Osteocyte (in vitro differentiated cells): ENCODE data around the gene SMPD1. TPM values are rescaled to one million over a fixed set of nuclear protein-coding genes. Genes with fewer than 3 reads are reported as not detected.
"Not testable (repeated sequence)": the region's sequence is repeated elsewhere in the genome, so short reads cannot be mapped to it uniquely, and the experiment has no call there.

ENCODE experiments used
- DNase-seq: peaks from one replicate; pipeline ENCODE4 v3.0.0; 2021; ENCODE audit warnings: mixed read lengths; ENCODE audit not compliant: unreplicated experiment; ENCODE audit errors: extremely low spot score
- H3K27ac Mint-ChIP-seq: one replicate; pipeline ENCODE4 v1.8.0; 2021; ENCODE audit warnings: mild to moderate bottlenecking, mixed read lengths; ENCODE audit not compliant: unreplicated experiment
- H3K27me3 Mint-ChIP-seq: one replicate; pipeline ENCODE4 v1.8.0; 2021; ENCODE audit warnings: mixed read lengths; ENCODE audit not compliant: unreplicated experiment
- H3K36me3 Mint-ChIP-seq: one replicate; pipeline ENCODE4 v1.8.0; 2021; ENCODE audit warnings: mixed read lengths; ENCODE audit not compliant: unreplicated experiment
- H3K4me1 Mint-ChIP-seq: one replicate; pipeline ENCODE4 v1.8.0; 2021; ENCODE audit warnings: mixed read lengths; ENCODE audit not compliant: unreplicated experiment
- H3K4me3 Mint-ChIP-seq: one replicate; pipeline ENCODE4 v1.8.0; 2021; ENCODE audit warnings: mild to moderate bottlenecking, moderate library complexity, mixed read lengths; ENCODE audit not compliant: unreplicated experiment
- H3K9me3 Mint-ChIP-seq: one replicate; pipeline ENCODE4 v1.8.0; 2021; ENCODE audit warnings: mixed read lengths; ENCODE audit not compliant: unreplicated experiment
- CTCF ChIP-seq: fragments of 200-600 bp; sonication (generic); IDR thresholded peaks from 2 replicates; pipeline ENCODE4 v1.5.0; 2021; ENCODE audit warnings: antibody characterized with exemption, mild to moderate bottlenecking, moderate library complexity
- total RNA-seq: library from RNA; stranded (reverse); gene quantifications from 2 replicates; pipeline ENCODE4 v1.2.1, GENCODE V29; 2021

SMPD1 gene
- total RNA-seq, 1 donor from 2014 or later, result 93.0 TPM

GRCh38 chr11:6390718-6391469, 620 bp downstream of the SMPD1 start:
- Mint-ChIP-seq H3K4me3 (peak overlapping the region; percentile 87), H3K9me3 (no peaks in the 10 kb centered on the region), H3K36me3 (peaks cover 8% of the 10 kb centered on the region), H3K27me3 (no peaks in the 10 kb centered on the region), H3K4me1 (peaks cover 47% of the 10 kb centered on the region), H3K27ac (peak overlapping the region; percentile 79)
- DNase-seq, result no peak
- no peak for TF ChIP-seq CTCF

GRCh38 chr11:6391537-6392134, 1.4 kb downstream of the SMPD1 start:
- Mint-ChIP-seq H3K4me3 (peak overlapping the region; percentile 87), H3K4me1 (peaks cover 47% of the 10 kb centered on the region), H3K27me3 (no peaks in the 10 kb centered on the region), H3K36me3 (peaks cover 14% of the 10 kb centered on the region), H3K27ac (no peak overlapping the region), H3K9me3 (no peaks in the 10 kb centered on the region)
- TF ChIP-seq CTCF, result no peak
- DNase-seq, result no peak

GRCh38 chr11:6392251-6392650, 2.0 kb downstream of the SMPD1 start:
- H3K9me3 Mint-ChIP-seq, H3K27ac Mint-ChIP-seq, DNase-seq, H3K27me3 Mint-ChIP-seq: not testable (repeated sequence)
- peaks cover 14% of the 10 kb centered on the region for H3K36me3 Mint-ChIP-seq
- H3K4me1 Mint-ChIP-seq, result peaks cover 46% of the 10 kb centered on the region
- peak overlapping the region; percentile 29 for H3K4me3 Mint-ChIP-seq

- no peak for TF ChIP-seq CTCF
Observed at GRCh38 chr11:6393989-6394670, 3.9 kb downstream of the SMPD1 start.

GRCh38 chr11:6395470-6396060, 5.3 kb downstream of the SMPD1 start:
- Mint-ChIP-seq H3K4me1 (peaks cover 21% of the 10 kb centered on the region), H3K4me3 (no peak overlapping the region), H3K27me3 (no peaks in the 10 kb centered on the region), H3K27ac (no peak overlapping the region), H3K36me3 (peaks cover 33% of the 10 kb centered on the region), H3K9me3 (no peaks in the 10 kb centered on the region)
- DNase-seq, result no peak
- TF ChIP-seq CTCF, result no peak

More at GRCh38 chr11:6393989-6394670, 3.9 kb downstream of the SMPD1 start:
- no peak for DNase-seq
- no peaks in the 10 kb centered on the region for H3K9me3 Mint-ChIP-seq
- no peaks in the 10 kb centered on the region for H3K27me3 Mint-ChIP-seq
- no peak overlapping the region for H3K27ac Mint-ChIP-seq
- H3K4me1 Mint-ChIP-seq, result peaks cover 30% of the 10 kb centered on the region
- peaks cover 25% of the 10 kb centered on the region for H3K36me3 Mint-ChIP-seq
- no peak overlapping the region for H3K4me3 Mint-ChIP-seq
